ENCODE measurements around the gene LCNL1.

GRCh38 chr9:136995772-136996311 lies 13.0 kb downstream of the LCNL1 start:
- TF ChIP-seq, protein P1, sequence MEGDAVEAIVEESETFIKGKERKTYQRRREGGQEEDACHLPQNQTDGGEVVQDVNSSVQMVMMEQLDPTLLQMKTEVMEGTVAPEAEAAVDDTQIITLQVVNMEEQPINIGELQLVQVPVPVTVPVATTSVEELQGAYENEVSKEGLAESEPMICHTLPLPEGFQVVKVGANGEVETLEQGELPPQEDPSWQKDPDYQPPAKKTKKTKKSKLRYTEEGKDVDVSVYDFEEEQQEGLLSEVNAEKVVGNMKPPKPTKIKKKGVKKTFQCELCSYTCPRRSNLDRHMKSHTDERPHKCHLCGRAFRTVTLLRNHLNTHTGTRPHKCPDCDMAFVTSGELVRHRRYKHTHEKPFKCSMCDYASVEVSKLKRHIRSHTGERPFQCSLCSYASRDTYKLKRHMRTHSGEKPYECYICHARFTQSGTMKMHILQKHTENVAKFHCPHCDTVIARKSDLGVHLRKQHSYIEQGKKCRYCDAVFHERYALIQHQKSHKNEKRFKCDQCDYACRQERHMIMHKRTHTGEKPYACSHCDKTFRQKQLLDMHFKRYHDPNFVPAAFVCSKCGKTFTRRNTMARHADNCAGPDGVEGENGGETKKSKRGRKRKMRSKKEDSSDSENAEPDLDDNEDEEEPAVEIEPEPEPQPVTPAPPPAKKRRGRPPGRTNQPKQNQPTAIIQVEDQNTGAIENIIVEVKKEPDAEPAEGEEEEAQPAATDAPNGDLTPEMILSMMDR (IDR thresholded peaks at IDR 0.05), result no peak
- no peak for TF ChIP-seq ZFX (IDR thresholded peaks at IDR 0.05; ENCODE audit: borderline replicate concordance)
